Activated CD4-positive, alpha-beta memory T cell treated with anti-CD3 and anti-CD28 coated beads, Interleukin-2, amount 10 ng/mL, durations not matched to agents 7 days and 5 days (primary cell): Measurements from ENCODE around the gene CHD9. TPM values are rescaled to one million over a fixed set of nuclear protein-coding genes. Genes with fewer than 3 reads are reported as not detected.
A peak's percentile ranks its signal among the peaks of the same experiment; 100 is the strongest.
"Not testable (repeated sequence)": the region's sequence is repeated elsewhere in the genome, so short reads cannot be mapped to it uniquely, and the experiment has no call there.

ENCODE experiments used
- CTCF ChIA-PET: fragments of 350-600 bp; sonication (Branson Sonifier 250); formaldehyde crosslinking; loops from one replicate; lab custom pipeline; 2021; ENCODE audit warnings: antibody characterized with exemption, inconsistent platforms; lab: Charles Lee
- POLR2A ChIA-PET: fragments of 350-600 bp; sonication (Branson Sonifier 250); formaldehyde crosslinking; loops from one replicate; lab custom pipeline; 2021; ENCODE audit warnings: antibody characterized with exemption; lab: Charles Lee
- DNase-seq: peaks from one replicate; pipeline ENCODE4 v3.0.0-alpha.2; 2020
- H3K27ac Mint-ChIP-seq: one replicate; pipeline ENCODE4 v1.8.0; 2021; ENCODE audit warnings: mild to moderate bottlenecking, mixed read lengths
- H3K27me3 Mint-ChIP-seq: one replicate; pipeline ENCODE4 v1.8.0; 2021; ENCODE audit warnings: mixed read lengths
- H3K36me3 Mint-ChIP-seq: one replicate; pipeline ENCODE4 v1.8.0; 2021; ENCODE audit warnings: low read depth, mixed read lengths
- H3K4me1 Mint-ChIP-seq: one replicate; pipeline ENCODE4 v1.8.0; 2021; ENCODE audit warnings: mixed read lengths
- H3K4me3 Mint-ChIP-seq: one replicate; pipeline ENCODE4 v1.8.0; 2021; ENCODE audit warnings: mild to moderate bottlenecking, mixed read lengths
- H3K9me3 Mint-ChIP-seq: one replicate; pipeline ENCODE4 v1.8.0; 2021; ENCODE audit warnings: mixed read lengths
- total RNA-seq, 2 experiments: library from RNA; stranded (reverse); gene quantifications; one replicate each; pipeline ENCODE4 v1.2.3, GENCODE V29; 2021

CHD9 gene
- total RNA-seq, 2 experiments from 2014 or later, result 21.6 to 23.8 TPM

DNA sequence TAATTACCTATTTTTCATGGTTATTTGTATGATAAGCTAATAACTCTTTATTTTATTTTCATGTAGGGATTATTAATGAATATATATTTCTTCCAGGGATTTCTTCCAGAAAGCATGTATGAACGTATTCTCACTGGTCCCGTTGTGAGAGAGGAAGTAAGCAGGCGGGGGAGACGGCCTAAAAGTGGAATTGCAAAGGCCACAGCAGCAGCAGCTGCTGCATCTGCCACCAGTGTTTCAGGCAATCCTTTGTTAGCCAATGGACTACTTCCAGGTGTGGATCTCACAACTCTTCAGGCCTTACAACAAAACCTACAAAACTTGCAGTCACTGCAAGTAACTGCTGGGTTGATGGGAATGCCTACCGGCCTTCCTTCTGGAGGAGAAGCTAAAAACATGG is 269.1 kb downstream of the CHD9 start:
- Mint-ChIP-seq H3K4me3 (no peak overlapping the region), H3K4me1 (no peaks in the 10 kb centered on the region), H3K9me3 (no peaks in the 10 kb centered on the region), H3K27ac (no peak overlapping the region), H3K27me3 (no peaks in the 10 kb centered on the region), H3K36me3 (peaks cover 17% of the 10 kb centered on the region)
- DNase-seq, result no peak
- CTCF ChIA-PET, result no interaction called here
- POLR2A ChIA-PET, result interaction anchor here (0.6 kb wide), 1 partner anchor 1463 kb away, joined by 3 read pairs; no protein-coding TSS in a partner anchor

DNA sequence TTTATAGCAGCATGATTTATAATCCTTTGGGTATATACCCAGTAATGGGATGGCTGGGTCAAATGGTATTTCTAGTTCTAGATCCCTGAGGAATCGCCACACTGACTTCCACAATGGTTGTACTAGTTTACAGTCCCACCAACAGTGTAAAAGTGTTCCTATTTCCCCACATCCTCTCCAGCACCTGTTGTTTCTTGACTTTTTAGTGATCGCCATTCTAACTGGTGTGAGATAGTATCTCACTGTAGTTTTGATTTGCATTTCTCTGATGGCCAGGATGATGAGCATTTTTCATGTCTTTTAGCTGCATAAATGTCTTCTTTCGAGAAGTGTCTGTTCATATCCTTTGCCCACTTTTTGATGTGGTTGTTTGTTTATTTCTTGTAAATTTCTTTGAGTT is 276.2 kb downstream of the CHD9 start:
- H3K9me3 Mint-ChIP-seq, DNase-seq, H3K4me3 Mint-ChIP-seq, CTCF ChIA-PET, POLR2A ChIA-PET, H3K36me3 Mint-ChIP-seq, H3K27ac Mint-ChIP-seq, H3K27me3 Mint-ChIP-seq, H3K4me1 Mint-ChIP-seq: not testable (repeated sequence)

DNA sequence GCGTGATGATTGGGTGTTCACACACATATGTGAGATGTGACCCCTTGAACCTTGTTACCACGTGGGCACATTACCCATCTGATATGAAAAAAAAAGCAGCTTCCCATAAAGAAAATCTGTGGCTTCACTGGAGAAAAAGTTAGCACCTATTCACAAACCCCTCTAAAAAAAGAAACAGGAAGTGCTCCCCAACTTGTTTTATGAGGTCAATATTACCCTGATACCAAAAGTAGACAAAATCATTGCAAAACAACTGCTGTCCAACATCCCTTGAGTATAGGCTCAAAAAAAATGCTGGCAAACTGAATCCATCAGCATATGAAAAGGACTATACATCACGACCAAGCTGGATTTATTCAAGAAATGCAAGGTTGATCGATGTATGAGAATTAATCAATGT is 279.8 kb downstream of the CHD9 start:
- Mint-ChIP-seq H3K4me1 (peaks cover 6% of the 10 kb centered on the region), H3K36me3 (no peaks in the 10 kb centered on the region), H3K27me3 (no peaks in the 10 kb centered on the region), H3K9me3 (peaks cover 6% of the 10 kb centered on the region), H3K27ac (no peak overlapping the region), H3K4me3 (no peak overlapping the region)
- POLR2A ChIA-PET, result no interaction called here
- CTCF ChIA-PET, result no interaction called here
- DNase-seq, result no peak

DNA sequence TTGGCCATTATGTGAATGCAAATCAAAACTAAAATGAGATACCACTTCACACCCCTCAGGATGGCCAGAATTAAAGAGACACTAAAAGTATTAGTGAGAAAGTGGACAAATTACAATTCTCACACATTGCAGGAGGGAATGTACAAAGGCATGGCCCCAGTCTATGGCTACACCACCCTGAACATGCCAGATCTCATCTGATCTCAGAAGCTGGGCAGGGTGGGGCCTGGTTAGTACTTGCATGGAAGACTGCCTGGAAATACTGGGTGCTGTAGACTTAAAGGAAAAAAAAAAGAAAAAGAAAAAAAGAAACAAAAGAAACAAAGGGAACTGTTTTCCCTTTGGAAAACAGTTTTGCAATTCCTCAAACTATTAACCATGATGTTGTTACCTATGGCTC is 282.5 kb downstream of the CHD9 start:
- peaks cover 3% of the 10 kb centered on the region for H3K9me3 Mint-ChIP-seq
- CTCF ChIA-PET, result no interaction called here
- DNase-seq, result no peak
- POLR2A ChIA-PET, result no interaction called here
- H3K36me3 Mint-ChIP-seq, result no peaks in the 10 kb centered on the region
- no peaks in the 10 kb centered on the region for H3K27me3 Mint-ChIP-seq
- no peak overlapping the region for H3K4me3 Mint-ChIP-seq
- no peak overlapping the region for H3K27ac Mint-ChIP-seq
- peaks cover 6% of the 10 kb centered on the region for H3K4me1 Mint-ChIP-seq

DNA sequence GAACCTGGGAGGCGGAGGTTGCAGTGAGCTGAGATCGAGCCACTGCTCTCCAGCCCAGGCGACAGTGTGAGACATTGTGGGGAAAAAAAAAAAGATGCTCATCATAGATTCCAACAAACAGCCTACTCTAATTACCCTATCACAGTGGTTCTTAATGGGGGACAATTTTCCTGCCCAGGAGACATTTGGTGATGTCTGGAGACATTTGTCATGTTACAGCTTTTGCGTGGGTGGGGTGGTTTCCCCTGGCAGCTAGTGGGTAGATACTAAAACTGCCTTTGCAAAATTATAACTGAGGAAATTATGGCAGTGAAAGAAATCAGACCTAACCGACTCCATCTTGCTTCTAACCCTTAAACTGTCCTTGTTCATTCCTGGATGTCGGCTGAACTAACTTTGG is 287.0 kb downstream of the CHD9 start:
- POLR2A ChIA-PET, result no interaction called here

DNA sequence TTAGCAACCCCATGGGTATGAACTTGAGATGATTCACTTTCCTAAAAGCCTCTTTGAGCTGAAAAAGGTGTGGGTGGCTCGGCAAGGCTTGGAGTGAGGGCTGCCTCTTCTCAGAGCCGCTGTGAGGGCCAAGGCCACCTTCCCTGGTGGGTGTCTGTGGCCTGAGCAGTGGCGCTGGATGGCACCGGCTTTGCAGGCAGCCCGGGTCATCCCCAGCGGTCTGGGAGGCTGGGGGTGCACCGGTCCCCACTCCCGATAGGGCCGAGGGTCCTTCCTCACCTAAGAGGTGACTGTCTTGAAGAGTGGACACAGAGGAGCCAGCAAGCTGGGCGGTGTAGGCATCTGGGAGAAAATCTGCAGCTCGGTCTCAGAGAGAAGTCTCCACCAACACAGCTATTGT is 300.3 kb downstream of the CHD9 start:
- Mint-ChIP-seq H3K27me3 (no peaks in the 10 kb centered on the region), H3K4me1 (peaks cover 3% of the 10 kb centered on the region), H3K9me3 (no peaks in the 10 kb centered on the region), H3K36me3 (no peaks in the 10 kb centered on the region), H3K27ac (no peak overlapping the region), H3K4me3 (no peak overlapping the region)
- POLR2A ChIA-PET, result no interaction called here
- no peak for DNase-seq
- CTCF ChIA-PET, result no interaction called here

More for the DNA sequence above, 287.0 kb downstream of the CHD9 start:
- no peaks in the 10 kb centered on the region for H3K36me3 Mint-ChIP-seq
- DNase-seq, result no peak
- H3K4me1 Mint-ChIP-seq, result no peaks in the 10 kb centered on the region
- CTCF ChIA-PET, result no interaction called here
- no peaks in the 10 kb centered on the region for H3K27me3 Mint-ChIP-seq
- H3K27ac Mint-ChIP-seq, result no peak overlapping the region
- no peaks in the 10 kb centered on the region for H3K9me3 Mint-ChIP-seq
- no peak overlapping the region for H3K4me3 Mint-ChIP-seq

DNA sequence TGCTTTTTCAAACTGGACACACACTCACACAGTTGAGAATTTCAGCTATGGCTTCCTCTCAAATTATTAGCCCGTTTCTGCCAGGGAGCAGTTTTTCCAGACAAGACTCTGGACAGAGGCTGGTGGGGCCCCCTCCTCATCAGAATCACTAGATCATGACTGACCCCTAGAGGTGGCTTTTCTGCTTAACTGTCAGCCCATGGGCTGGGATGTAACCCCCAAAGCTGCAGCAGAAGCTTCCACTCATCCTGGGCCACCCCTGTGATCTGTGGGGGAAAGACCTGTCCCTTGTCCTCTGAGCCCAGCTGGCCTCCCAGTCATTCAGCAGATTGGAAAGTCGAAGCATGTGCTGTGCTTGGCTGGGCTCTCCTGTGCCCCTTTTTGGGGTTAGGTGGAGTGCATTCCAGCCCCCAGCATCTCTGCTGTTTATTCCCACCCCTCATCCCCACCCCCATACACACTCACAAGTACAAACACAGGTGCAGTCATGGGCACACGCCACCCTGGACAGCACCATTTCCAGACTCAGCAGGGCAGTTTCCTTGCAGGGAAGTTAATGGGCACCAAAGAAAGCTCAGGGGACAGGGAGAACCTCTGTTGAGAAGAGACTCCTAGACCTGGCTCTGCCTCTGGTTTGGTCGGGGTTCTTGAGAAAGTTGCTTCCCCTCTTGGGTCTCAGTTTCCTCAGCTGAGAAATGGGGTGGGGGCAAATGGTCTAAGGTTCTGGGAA is 301.9 kb downstream of the CHD9 start:
- POLR2A ChIA-PET, result no interaction called here

DNA sequence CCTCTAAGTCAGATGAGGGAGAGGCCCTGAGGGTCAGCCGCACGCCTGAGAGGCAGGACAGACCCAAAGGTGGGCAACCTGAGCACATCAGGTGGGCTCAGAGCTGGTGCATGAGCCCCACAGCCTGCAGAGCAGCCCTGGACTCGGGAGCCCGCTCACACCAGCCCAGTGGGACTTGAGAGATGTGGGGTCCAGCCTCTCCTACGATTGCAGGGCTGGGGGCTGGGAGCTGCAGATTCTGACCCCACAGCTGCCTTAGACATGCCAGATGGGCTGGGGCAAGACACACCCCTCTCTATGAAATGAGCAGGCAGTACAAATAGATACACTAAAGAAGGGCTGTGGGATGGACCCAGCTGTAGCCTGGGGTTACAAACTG is 302.4 kb downstream of the CHD9 start:
- Mint-ChIP-seq H3K27me3 (no peaks in the 10 kb centered on the region), H3K27ac (no peak overlapping the region), H3K9me3 (no peaks in the 10 kb centered on the region), H3K36me3 (no peaks in the 10 kb centered on the region), H3K4me3 (no peak overlapping the region), H3K4me1 (peaks cover 3% of the 10 kb centered on the region)
- POLR2A ChIA-PET, result no interaction called here
- DNase-seq, result no peak
- CTCF ChIA-PET, result no interaction called here

More for the DNA sequence above, 301.9 kb downstream of the CHD9 start:
- Mint-ChIP-seq H3K4me3 (no peak overlapping the region), H3K27me3 (no peaks in the 10 kb centered on the region), H3K27ac (no peak overlapping the region), H3K36me3 (no peaks in the 10 kb centered on the region), H3K4me1 (peaks cover 3% of the 10 kb centered on the region), H3K9me3 (no peaks in the 10 kb centered on the region)
- no peak for DNase-seq
- CTCF ChIA-PET, result interaction anchor here (0.9 kb wide), 1 partner anchor 301 kb away, joined by 3 read pairs; no protein-coding TSS in a partner anchor

DNA sequence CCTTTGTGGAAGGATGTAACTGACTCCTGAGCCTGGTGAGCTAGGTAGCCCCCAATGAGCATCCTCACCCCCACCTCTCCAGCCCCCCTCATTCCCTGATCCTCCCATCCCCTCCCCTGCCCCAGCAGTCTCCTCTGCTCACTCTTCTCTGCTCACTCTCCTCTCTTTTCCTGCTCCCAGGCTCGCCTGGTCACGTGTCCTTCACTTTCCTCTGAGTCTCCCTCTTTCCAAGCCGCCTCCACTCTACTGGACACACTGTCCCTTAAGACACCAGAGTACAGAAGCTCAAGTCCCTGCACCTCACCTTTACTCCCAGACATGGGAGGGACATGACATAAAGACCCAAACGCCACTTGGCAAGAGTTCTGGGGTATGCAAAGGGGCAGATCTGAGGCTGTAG is 303.2 kb downstream of the CHD9 start:
- ChIA-PET POLR2A (no interaction called here), CTCF (no interaction called here)
- Mint-ChIP-seq H3K4me1 (peaks cover 3% of the 10 kb centered on the region), H3K9me3 (no peaks in the 10 kb centered on the region), H3K4me3 (no peak overlapping the region), H3K36me3 (no peaks in the 10 kb centered on the region), H3K27ac (no peak overlapping the region), H3K27me3 (no peaks in the 10 kb centered on the region)
- DNase-seq, result no peak

DNA sequence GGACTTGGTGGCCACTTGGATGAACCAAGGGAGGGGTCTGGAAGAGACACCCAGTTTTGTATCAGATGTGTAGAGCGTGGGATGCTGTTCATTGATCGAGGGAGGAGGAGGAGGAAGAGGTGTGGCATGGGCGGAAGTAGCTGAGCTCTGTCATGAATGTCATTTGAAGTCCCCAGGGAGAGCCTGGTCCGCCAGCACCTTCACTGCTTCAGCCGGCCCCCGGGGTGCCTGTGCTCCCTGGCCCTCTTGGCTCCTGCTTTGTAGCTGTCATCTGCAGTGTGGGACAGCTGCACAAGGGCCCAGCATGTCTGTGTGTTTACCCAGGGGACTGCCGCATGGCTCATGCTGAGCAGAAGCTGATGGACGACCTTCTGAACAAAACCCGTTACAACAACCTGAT is 304.1 kb downstream of the CHD9 start:
- Mint-ChIP-seq H3K27me3 (no peaks in the 10 kb centered on the region), H3K9me3 (no peaks in the 10 kb centered on the region), H3K4me3 (no peak overlapping the region), H3K36me3 (no peaks in the 10 kb centered on the region), H3K27ac (no peak overlapping the region), H3K4me1 (peaks cover 3% of the 10 kb centered on the region)
- ChIA-PET CTCF (no interaction called here), POLR2A (no interaction called here)
- no peak for DNase-seq

DNA sequence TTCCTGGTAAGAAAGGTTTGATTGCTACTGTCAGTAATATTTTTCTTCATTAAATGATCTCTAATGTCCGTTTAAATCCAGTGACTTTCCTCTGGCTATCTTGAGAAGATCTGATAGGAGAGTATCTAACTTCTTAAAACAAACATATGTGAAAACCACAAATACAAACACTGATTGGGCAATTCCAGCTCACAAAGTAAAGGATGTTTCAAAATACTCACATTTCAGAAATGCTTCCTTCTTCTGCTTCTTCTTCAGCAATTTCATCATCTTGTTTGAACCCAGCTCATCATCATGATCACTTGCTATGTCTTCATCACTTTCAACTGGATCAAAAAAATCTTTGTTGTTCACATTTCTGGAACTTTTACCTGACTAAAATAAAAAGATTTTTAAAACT is 315.1 kb downstream of the CHD9 start:
- Mint-ChIP-seq H3K4me3 (no peak overlapping the region), H3K36me3 (no peaks in the 10 kb centered on the region), H3K27ac (no peak overlapping the region), H3K4me1 (peaks cover 16% of the 10 kb centered on the region), H3K27me3 (peaks cover 5% of the 10 kb centered on the region), H3K9me3 (no peaks in the 10 kb centered on the region)
- ChIA-PET CTCF (no interaction called here), POLR2A (no interaction called here)
- DNase-seq, result no peak

DNA sequence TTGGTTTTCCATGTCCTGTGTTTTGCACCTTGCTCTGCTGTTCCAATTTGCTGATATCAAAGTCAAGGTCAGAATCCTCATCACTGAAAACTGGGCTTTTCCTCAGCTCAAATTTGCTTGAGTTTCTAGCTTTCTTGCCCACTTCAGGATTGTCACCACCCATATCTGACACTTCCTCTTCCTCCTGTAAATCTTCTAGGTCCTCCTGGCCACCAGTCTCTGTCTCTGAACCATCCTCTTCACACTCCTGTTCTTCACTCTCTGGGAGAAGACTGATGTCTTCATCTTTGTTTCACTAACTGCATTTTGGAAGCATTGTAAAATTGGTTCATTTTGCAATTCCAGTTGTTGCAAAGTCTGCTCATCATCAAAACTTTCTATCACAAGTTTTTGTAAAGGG is 316.0 kb downstream of the CHD9 start:
- POLR2A ChIA-PET, result no interaction called here
- Mint-ChIP-seq H3K36me3 (no peaks in the 10 kb centered on the region), H3K27me3 (peaks cover 5% of the 10 kb centered on the region), H3K4me3 (no peak overlapping the region), H3K4me1 (peaks cover 16% of the 10 kb centered on the region), H3K27ac (no peak overlapping the region), H3K9me3 (no peaks in the 10 kb centered on the region)
- CTCF ChIA-PET, result no interaction called here
- DNase-seq, result no peak

DNA sequence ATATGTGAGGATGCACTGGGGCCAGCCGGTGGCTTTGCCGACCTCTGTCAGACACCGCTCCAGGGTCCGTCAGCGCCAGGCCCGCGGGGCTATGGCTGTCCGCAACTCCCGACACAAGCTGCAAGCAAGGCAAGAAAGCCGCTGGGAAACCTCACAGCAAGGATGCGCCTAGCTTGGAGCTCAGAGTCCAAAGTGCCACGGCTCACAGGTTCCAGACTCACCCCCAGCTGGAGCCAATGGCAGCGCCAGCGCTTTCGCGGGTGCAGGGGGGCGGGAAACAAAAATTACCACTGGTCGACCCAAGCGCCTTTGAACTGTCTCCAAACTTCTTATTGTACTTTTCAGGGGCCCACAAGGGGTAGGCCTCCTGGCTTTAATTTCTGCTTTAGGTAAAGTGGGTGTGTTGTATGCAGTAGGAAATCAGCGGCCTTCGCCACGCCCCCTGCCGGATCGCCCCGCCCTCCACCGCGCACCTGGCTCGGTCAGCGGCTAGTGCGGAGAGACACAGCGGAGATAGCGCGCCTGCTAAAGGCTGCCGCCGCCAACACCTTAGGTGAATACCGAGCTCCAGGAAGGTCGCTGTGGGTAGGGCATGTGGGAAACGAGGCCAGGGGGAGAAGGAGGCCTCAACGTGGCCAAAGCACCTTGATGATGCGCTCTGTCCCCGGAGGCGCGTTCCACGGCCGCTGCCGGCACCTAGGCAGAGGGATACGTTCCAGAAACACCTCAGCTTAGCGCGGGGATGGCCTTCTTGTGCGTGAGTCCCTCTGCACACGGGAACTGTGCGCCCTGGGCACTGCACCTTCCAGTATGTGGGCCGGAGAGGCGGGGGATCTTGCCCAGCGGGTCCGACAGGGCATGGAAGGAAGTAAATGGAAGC is 318.4 kb downstream of the CHD9 start:
- H3K27ac Mint-ChIP-seq, result no peak overlapping the region
- H3K9me3 Mint-ChIP-seq, result no peaks in the 10 kb centered on the region
- POLR2A ChIA-PET, result interaction anchor here (1.0 to 1.4 kb wide), 2 partner anchors 10 to 84 kb away, joined by 3 to 4 read pairs; no protein-coding TSS in a partner anchor
- DNase-seq, result peak; percentile 76
- H3K4me3 Mint-ChIP-seq, result peak overlapping the region; percentile 63
- no peaks in the 10 kb centered on the region for H3K36me3 Mint-ChIP-seq
- CTCF ChIA-PET, result interaction anchor here (1.3 kb wide), 1 partner anchor 63 kb away, joined by 3 read pairs; no protein-coding TSS in a partner anchor
- H3K4me1 Mint-ChIP-seq, result peaks cover 18% of the 10 kb centered on the region
- H3K27me3 Mint-ChIP-seq, result peaks cover 7% of the 10 kb centered on the region
